Measurements from ENCODE around the gene ASB16. TPM values are rescaled to one million over a fixed set of nuclear protein-coding genes. Genes with fewer than 3 reads are reported as not detected.
A peak's percentile ranks its signal among the peaks of the same experiment; 100 is the strongest.
"Not testable (repeated sequence)": the region's sequence is repeated elsewhere in the genome, so short reads cannot be mapped to it uniquely, and the experiment has no call there.

Gene ASB16, protein sequence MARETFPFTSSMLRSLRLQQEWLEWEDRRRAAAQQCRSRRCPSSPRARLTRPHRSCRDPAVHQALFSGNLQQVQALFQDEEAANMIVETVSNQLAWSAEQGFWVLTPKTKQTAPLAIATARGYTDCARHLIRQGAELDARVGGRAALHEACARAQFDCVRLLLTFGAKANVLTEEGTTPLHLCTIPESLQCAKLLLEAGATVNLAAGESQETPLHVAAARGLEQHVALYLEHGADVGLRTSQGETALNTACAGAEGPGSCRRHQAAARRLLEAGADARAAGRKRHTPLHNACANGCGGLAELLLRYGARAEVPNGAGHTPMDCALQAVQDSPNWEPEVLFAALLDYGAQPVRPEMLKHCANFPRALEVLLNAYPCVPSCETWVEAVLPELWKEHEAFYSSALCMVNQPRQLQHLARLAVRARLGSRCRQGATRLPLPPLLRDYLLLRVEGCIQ
- 0.09 and 0.78 TPM in 2 replicates for total RNA-seq

DNA sequence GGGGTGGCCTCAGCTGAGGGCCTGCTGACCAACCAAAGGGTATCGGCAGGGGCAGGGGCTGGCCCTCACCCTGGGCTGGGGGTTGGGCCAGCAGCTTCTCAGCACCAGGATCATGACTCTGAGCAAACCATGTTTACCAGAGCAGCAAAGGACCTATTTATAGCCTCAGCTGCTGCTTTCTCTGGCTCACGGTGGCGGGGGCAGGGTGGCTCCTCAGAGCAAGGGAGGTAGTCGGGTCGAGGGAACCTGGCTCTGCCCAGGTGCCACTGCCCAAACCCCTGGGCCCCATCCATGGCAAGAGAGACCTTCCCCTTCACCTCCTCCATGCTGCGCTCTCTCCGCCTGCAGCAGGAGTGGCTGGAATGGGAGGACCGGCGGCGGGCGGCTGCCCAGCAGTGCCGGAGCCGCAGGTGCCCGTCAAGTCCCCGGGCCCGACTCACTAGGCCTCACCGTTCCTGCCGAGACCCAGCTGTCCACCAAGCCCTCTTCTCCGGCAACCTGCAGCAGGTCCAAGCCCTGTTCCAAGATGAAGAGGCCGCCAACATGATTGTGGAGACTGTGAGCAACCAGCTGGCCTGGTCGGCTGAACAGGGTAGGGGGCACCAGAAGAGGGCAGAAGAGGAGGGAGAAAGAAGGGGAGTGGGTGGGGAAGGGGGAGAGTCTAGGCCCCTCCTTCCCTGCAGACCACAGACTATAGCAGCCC lies at the start of gene ASB16:
TSS of gene ASB16 (plus strand) at position 206 of the 703 bp plus-strand sequence. CDS start at position 292, 86 bp downstream.
- Mint-ChIP-seq H3K27ac (no peak within 1 kb of the TSS), H3K4me1 (peaks cover 6% of the 10 kb centered on the region), H3K4me3 (no peak within 1 kb of the TSS), H3K36me3 (ENCODE audit: low read depth) (peaks cover 2% of the 10 kb centered on the region), H3K27me3 (no peaks in the 10 kb centered on the region), H3K9me3 (no peaks in the 10 kb centered on the region)
- no peak for DNase-seq
- intact Hi-C loops (cut with micrococcal nuclease), result no loop called here

GRCh38 chr17:44120851-44121605 lies 49.5 kb upstream of the ASB16 start:
- Mint-ChIP-seq H3K9me3 (no peaks in the 10 kb centered on the region), H3K4me3 (no peak overlapping the region), H3K27me3 (peaks cover 2% of the 10 kb centered on the region), H3K36me3 (ENCODE audit: low read depth) (no peaks in the 10 kb centered on the region), H3K4me1 (peaks cover 25% of the 10 kb centered on the region), H3K27ac (no peak overlapping the region)
- no peak for DNase-seq
- intact Hi-C loops (cut with micrococcal nuclease), result no loop called here

DNA sequence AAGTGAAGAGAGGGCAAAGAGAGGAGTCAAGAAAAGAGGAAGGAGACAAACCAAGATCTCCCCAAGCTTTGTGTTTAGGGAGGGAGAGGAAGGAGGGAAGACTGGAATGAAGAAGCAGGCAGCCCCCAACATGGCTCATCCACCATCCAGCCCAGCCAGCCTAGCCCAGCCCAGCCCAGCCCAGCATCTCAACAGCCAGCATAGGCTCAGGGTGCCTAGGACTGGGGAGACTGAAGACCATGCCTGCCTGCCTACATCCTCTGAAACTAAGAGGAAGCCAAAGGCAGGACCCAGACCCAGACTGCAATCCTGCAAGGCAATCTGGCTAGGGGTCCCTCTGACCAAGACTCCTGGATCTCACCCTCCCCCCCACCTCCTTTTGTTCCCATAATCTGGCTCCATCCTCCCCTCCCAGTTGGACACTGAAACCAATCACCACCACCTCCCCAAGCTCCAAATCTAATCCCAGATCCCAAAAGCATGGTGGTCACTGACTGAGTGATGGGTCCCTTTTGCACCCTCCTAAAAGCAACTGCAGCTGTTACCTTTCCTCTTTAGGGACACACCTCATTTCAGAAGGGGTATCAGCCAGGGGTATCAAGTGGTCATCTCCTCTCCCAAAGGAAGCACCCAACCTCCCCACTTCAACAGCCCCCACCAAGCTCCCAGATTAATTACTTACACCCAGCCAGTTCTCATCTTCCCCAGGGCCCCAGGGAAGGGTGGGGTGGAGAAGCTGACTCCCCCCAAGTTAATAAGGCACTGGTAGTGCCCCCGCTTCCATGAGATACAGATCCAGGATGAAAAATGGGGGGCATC lies 48.3 kb upstream of the ASB16 start:
- H3K9me3 Mint-ChIP-seq, result no peaks in the 10 kb centered on the region
- DNase-seq, result peak; percentile 62
- no peaks in the 10 kb centered on the region for H3K36me3 Mint-ChIP-seq (ENCODE audit: low read depth)
- H3K4me3 Mint-ChIP-seq, result peak overlapping the region; percentile 95
- H3K27me3 Mint-ChIP-seq, result peaks cover 2% of the 10 kb centered on the region
- H3K4me1 Mint-ChIP-seq, result peaks cover 25% of the 10 kb centered on the region
- intact Hi-C loops (cut with micrococcal nuclease), result no loop called here
- H3K27ac Mint-ChIP-seq, result peak overlapping the region; percentile 91

DNA sequence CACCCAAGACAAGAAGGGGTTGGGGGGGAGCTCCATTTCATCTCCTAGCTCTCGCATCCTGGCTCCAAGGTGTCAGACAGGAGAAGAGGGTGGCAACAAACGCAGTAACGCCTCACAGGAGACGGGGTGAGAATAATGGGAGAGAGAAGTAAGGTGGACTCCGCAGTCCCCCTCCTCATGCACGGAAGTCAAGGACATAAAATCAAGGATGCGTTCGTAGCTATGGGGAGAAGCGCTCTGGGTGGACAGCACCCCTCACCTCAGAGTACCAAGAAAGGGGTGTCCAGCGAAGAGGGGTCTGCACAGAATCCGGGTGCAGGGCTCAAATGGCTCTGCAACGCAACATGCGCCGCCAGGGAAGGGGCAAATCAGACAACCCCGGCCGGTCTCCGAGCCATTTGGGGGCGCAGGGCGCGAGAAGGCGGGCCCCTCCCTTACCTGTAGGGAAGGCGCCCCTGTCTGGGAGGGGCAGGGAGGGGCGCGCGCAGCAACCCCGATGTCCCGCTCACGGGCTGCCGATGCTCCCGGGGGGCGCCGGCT lies 47.6 kb upstream of the ASB16 start:
- H3K9me3 Mint-ChIP-seq, result no peaks in the 10 kb centered on the region

GRCh38 chr17:44123356-44124117 lies 47.0 kb upstream of the ASB16 start, which contains the start of gene HDAC5:
TSS of gene HDAC5 (minus strand) at chr17:44123641. CDS start at chr17:44117515, 6,126 bp downstream.
- intact Hi-C loops (cut with micrococcal nuclease), result loop anchor here (1.0 kb wide), 3 partner anchors 18 to 63 kb away; partner anchors contain the start of genes G6PC3, HROB and TMUB2
- peak within 1 kb of the TSS; percentile 95 for H3K4me3 Mint-ChIP-seq
- peak within 1 kb of the TSS; percentile 97 for H3K27ac Mint-ChIP-seq
- peaks cover 2% of the 10 kb centered on the region for H3K27me3 Mint-ChIP-seq
- DNase-seq, result peak; percentile 99
- H3K36me3 Mint-ChIP-seq (ENCODE audit: low read depth), result no peaks in the 10 kb centered on the region
- H3K4me1 Mint-ChIP-seq, result peaks cover 24% of the 10 kb centered on the region
- no peaks in the 10 kb centered on the region for H3K9me3 Mint-ChIP-seq

More for the DNA sequence above, 47.6 kb upstream of the ASB16 start:
- Mint-ChIP-seq H3K4me3 (peak overlapping the region; percentile 95), H3K36me3 (ENCODE audit: low read depth) (no peaks in the 10 kb centered on the region), H3K27ac (peak overlapping the region; percentile 91), H3K27me3 (peaks cover 2% of the 10 kb centered on the region), H3K4me1 (peaks cover 25% of the 10 kb centered on the region)
- DNase-seq, result no peak
- intact Hi-C loops (cut with micrococcal nuclease), result loop anchor here (1.0 kb wide), 2 partner anchors 53 to 63 kb away; partner anchors contain the start of genes G6PC3 and TMUB2

- Mint-ChIP-seq H3K36me3 (ENCODE audit: low read depth) (no peaks in the 10 kb centered on the region), H3K9me3 (no peaks in the 10 kb centered on the region), H3K27ac (peak overlapping the region; percentile 97), H3K4me1 (peaks cover 20% of the 10 kb centered on the region), H3K4me3 (peak overlapping the region; percentile 95), H3K27me3 (peaks cover 2% of the 10 kb centered on the region)
- DNase-seq, result no peak
- intact Hi-C loops (cut with micrococcal nuclease), result loop anchor here (1.0 kb wide), 1 partner anchor 17 kb away; the partner anchor contains the start of gene HROB
These were observed 46.4 kb upstream of the ASB16 start for GRCh38 chr17:44124118-44124438.

DNA sequence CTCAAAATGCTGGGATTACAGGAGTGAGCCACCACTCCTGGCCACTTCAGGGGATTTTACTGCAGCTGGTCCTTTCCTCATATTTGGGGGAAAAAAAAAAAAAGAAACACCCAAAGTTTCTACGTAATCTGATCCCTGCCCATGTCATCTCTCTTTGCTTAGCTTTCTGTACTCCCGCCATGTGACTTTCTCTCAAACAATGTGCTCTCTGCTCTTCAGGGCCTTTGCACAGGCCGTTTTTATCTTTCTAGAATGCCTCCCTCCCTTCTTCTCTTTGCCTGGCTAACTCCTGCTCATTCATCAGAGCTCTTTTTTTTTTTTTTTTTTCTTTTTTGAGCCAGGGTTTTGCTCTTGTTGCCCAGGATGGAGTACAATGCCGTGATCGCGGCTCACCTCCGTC lies 42.1 kb upstream of the ASB16 start:
- peaks cover 13% of the 10 kb centered on the region for H3K4me1 Mint-ChIP-seq
- H3K27ac Mint-ChIP-seq, result no peak overlapping the region
- no peaks in the 10 kb centered on the region for H3K9me3 Mint-ChIP-seq
- H3K4me3 Mint-ChIP-seq, result no peak overlapping the region
- DNase-seq, result no peak
- no peaks in the 10 kb centered on the region for H3K36me3 Mint-ChIP-seq (ENCODE audit: low read depth)
- no peaks in the 10 kb centered on the region for H3K27me3 Mint-ChIP-seq
- intact Hi-C loops (cut with micrococcal nuclease), result no loop called here

DNA sequence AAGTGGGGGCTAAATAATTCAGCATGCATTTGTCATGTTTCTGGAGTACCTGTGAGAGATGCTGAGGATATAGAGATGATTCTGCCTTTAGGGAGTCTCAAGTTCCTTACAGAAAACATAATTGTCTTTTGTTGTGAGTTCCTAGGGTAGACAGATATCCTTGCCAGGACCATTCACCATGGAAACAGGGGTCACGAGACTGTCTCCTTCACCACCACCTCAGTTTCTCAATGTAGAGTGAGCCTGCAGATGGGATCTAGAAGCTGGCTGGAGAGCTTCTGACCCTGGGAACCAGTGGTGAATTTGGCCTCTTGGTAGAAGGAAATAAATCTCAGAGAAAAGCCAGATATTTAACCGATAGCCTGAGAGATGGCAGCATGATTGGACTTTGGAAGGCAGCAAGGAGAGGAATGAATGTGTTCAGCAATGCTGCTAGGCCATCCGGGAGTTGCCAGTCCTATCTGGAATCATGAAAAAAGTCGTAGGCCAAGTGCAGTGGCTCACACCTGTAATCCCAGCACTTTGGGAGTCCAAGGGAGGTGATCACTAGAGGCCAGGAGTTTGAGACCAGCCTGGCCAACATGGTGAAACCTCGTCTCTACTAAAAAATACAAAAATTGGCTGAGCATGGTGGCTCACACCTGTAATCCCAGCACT lies 39.7 kb upstream of the ASB16 start:
- Mint-ChIP-seq H3K9me3 (no peaks in the 10 kb centered on the region), H3K36me3 (ENCODE audit: low read depth) (no peaks in the 10 kb centered on the region), H3K4me1 (peaks cover 5% of the 10 kb centered on the region), H3K27me3 (no peaks in the 10 kb centered on the region), H3K27ac (no peak overlapping the region), H3K4me3 (no peak overlapping the region)
- no peak for DNase-seq
- intact Hi-C loops (cut with micrococcal nuclease), result no loop called here

DNA sequence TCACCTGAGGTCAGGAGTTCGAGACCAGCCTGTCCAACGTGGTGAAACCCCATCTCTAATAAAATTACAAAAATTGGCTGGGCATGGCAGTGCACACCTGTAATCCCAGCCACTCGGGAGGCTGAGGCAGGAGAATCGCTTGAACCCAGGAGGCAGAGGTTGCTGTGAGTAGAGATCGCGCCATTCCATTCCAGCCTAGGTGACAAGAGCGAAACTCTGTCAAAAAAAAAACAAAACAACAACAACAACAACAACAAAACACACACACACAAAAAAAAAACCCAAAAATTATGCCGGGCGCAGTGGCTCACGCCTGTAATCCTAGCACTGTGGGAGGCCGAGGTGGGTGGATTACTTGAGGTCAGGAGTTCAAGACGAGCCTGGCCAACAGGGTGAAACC lies 39.1 kb upstream of the ASB16 start:
- DNase-seq; H3K9me3 Mint-ChIP-seq; H3K4me1 Mint-ChIP-seq; H3K36me3 Mint-ChIP-seq (ENCODE audit: low read depth); intact Hi-C loops (cut with micrococcal nuclease); H3K27me3 Mint-ChIP-seq; H3K27ac Mint-ChIP-seq; H3K4me3 Mint-ChIP-seq: not testable (repeated sequence)

- Mint-ChIP-seq H3K36me3 (ENCODE audit: low read depth) (no peaks in the 10 kb centered on the region), H3K4me3 (no peak overlapping the region), H3K27ac (peak overlapping the region; percentile 57), H3K4me1 (peaks cover 6% of the 10 kb centered on the region), H3K9me3 (no peaks in the 10 kb centered on the region), H3K27me3 (no peaks in the 10 kb centered on the region)
- no peak for DNase-seq
- intact Hi-C loops (cut with micrococcal nuclease), result no loop called here
These were observed 38.2 kb upstream of the ASB16 start for GRCh38 chr17:44132275-44132821.

DNA sequence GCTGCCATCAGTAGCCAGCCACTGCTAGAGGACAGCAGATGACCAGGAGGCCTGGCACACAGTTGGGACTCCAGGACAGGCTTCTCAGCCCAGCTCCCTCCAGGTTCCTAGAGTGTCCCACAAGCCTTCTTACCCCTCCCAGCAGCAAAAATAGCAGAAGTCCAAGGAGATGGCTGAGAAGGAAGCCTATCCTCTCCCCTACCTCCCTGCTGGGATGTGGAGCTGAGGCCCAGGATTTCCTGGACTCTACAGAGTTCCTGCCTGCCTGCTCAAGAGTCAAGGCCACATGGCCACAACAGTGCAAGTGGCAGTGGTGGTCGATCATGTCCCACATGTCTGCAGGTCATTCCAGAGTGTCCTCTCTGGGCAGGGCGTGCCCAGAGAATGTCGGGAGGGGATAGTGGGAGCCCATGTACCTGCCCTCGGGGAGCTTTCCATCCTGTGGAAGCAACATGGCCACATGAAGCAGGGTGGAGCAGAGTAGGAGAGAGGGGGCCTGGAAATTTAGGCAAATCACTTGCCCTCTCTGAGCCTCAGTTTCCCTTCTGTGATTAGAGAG lies 36.5 kb upstream of the ASB16 start:
- H3K4me3 Mint-ChIP-seq, result no peak overlapping the region
- H3K36me3 Mint-ChIP-seq (ENCODE audit: low read depth), result no peaks in the 10 kb centered on the region
- no peaks in the 10 kb centered on the region for H3K9me3 Mint-ChIP-seq
- intact Hi-C loops (cut with micrococcal nuclease), result no loop called here
- DNase-seq, result no peak
- H3K27me3 Mint-ChIP-seq, result no peaks in the 10 kb centered on the region
- no peak overlapping the region for H3K27ac Mint-ChIP-seq
- H3K4me1 Mint-ChIP-seq, result peaks cover 21% of the 10 kb centered on the region
